Adrenal gland (tissue), 12 donors: ENCODE data around the gene SERPING1. TPM values are rescaled to one million over a fixed set of nuclear protein-coding genes. Genes with fewer than 3 reads are reported as not detected.

ENCODE experiments used
- DNase-seq, 7 donors: peaks; one replicate each; pipeline ENCODE4 v3.0.0-alpha.2; 2019 to 2020
- H3K27ac ChIP-seq, 5 donors: fragments of 200-600 bp; sonication (generic) in 4 of 5; 1 replicate in 3 of 5; 2 replicates in 2 of 5; pipeline versions ENCODE4 v1.5.1 to v1.8.0; 2016 to 2020; ENCODE audit warnings: mild to moderate bottlenecking in 1 of 5
- H3K27me3 ChIP-seq: fragments of 200-600 bp; 2 replicates; pipeline ENCODE4 v1.8.0; 2021
- H3K36me3 ChIP-seq, 2 donors: fragments of 200-600 bp; replicated peaks in 1 of 2; 1 replicate in 1 of 2; 2 replicates in 1 of 2; pipeline versions ENCODE4 v1.5.1 to v1.8.0; 2018 to 2022
- H3K4me1 ChIP-seq, 2 donors: fragments of 200-600 bp; replicated peaks in 1 of 2; 1 replicate in 1 of 2; 2 replicates in 1 of 2; pipeline versions ENCODE4 v1.5.1 to v1.8.0; 2018 to 2021
- H3K4me3 ChIP-seq, 4 donors: fragments of 200-600 bp; sonication (generic) in 3 of 4; one replicate each; pipeline ENCODE4 v1.5.1; 2016 to 2018
- H3K9me3 ChIP-seq, 3 donors: fragments of 200-600 bp; sonication (generic) in 1 of 3; replicated peaks in 1 of 3; 1 replicate in 2 of 3; 2 replicates in 1 of 3; pipeline versions ENCODE4 v1.5.1 to v1.8.0; 2016 to 2021
- POLR2A ChIP-seq, 2 donors: fragments of 450-650 bp; IDR thresholded peaks; one replicate each; pipeline ENCODE4 v1.6.1; 2017; ENCODE audit warnings: antibody characterized with exemption in 2 of 2, mild to moderate bottlenecking in 2 of 2, moderate library complexity in 1 of 2
- WGBS, 4 donors: extraction: QIAGEN DNeasy Blood & Tissue Kit in 2 of 4; methylation state at CpG; one replicate each; pipeline versions ENCODE4 v1.1.5 to v1.1.7; 2013 to 2017; 5-methylcytosine and 5-hydroxymethylcytosine counted together
- intact Hi-C, 2 donors: fragments of 100-400 bp; cut with DNase I; formaldehyde crosslinking; loops; one replicate each; pipeline versions ENCODE4 v1.14.1 to v1.15.0; 2022 to 2023
- polyA plus RNA-seq, 3 donors: library from polyadenylated mRNA; stranded (reverse); fragments of 200-250 nt in 2 of 3; fragments of 350-450 nt in 1 of 3; fragmentation: Illumina TruSeq in 1 of 3; extraction: RNeasy Lipid Tissue Mini Kit (QIAGEN cat#74804) in 1 of 3; gene quantifications; one replicate each; pipeline ENCODE4 v1.2.3, GENCODE V29; 2013 to 2014
- total RNA-seq, 9 donors: library from RNA; depleted of rRNA in 4 of 9; stranded (reverse); fragments of >200 nt in 4 of 9; fragments of 120-200 nt in 1 of 9; fragmentation: NEBNext Ultra II Directional in 1 of 9; extraction: Animal tissue kit (Norgen Biotek cat#: 25700) in 1 of 9; gene quantifications; one replicate each; pipeline versions ENCODE4 v1.1.0 to v1.2.4, GENCODE V29; 2013 to 2023
- TF ChIP-seq, protein P1 (sequence below), 6 experiments: fragments of 450-650 bp in 4 of 6; fragments of 200-600 bp in 2 of 6; sonication (generic) in 1 of 6; IDR thresholded peaks; 1 replicate in 5 of 6; 2 replicates in 1 of 6; pipeline versions ENCODE4 v1.5.1 to v1.8.0; 2016 to 2021; ENCODE audit warnings: antibody characterized with exemption in 6 of 6, mild to moderate bottlenecking in 2 of 6, moderate library complexity in 1 of 6
- donor health status: healthy with polysubstance abuse.
- donor health status: Bipolar disorder and iron deficiency.
- donor health status: DM: yes; HTN: yes; CAD: no.
- donor health status: DM: no; HTN: no; CAD: no.
- donor health status: DM: no; HTN: no; CAD: no.
- donor health status: DM: yes; HTN: yes; CAD: no.

The SERPING1 gene
- total and polyA plus RNA-seq, 12 donors, result 7.0 to 423 (median 163) TPM

DNA sequence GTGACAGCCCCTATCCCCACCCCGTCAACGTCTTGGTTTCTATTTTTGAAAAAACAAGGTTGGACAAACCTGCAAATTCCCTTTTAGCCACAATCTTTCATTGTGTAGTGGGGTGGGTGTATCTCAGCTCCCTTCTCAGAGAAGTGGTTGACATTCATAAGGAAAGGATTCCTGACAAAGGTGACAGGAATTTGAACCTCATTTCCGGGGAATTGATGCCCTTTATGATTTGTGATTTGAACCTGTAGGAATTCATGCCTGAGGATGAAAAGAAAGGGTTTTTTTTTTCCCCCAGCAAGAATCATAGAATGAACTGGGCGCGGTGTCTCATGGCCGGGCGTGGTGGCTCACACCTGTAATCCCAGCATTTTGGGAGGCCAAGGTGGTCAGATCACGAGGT is 37.8 kb downstream of the SERPING1 start:
- no peaks in the 10 kb centered on the region for H3K9me3 ChIP-seq
- H3K36me3 ChIP-seq, result no peaks in the 10 kb centered on the region
- peaks cover 0 to 4% of the 10 kb centered on the region in 2 donors for H3K4me1 ChIP-seq
- DNase-seq, result no peak
- no peaks in the 10 kb centered on the region for H3K27me3 ChIP-seq
- H3K4me3 ChIP-seq, result no peak overlapping the region
- no peak overlapping the region for H3K27ac ChIP-seq
- WGBS, 4 donors, result 75 to 86% (median 80%) methylated on average over 8 of the region's 8 CpGs
- no peak for TF ChIP-seq POLR2A (IDR thresholded peaks at IDR 0.05)
- TF ChIP-seq, protein P1, sequence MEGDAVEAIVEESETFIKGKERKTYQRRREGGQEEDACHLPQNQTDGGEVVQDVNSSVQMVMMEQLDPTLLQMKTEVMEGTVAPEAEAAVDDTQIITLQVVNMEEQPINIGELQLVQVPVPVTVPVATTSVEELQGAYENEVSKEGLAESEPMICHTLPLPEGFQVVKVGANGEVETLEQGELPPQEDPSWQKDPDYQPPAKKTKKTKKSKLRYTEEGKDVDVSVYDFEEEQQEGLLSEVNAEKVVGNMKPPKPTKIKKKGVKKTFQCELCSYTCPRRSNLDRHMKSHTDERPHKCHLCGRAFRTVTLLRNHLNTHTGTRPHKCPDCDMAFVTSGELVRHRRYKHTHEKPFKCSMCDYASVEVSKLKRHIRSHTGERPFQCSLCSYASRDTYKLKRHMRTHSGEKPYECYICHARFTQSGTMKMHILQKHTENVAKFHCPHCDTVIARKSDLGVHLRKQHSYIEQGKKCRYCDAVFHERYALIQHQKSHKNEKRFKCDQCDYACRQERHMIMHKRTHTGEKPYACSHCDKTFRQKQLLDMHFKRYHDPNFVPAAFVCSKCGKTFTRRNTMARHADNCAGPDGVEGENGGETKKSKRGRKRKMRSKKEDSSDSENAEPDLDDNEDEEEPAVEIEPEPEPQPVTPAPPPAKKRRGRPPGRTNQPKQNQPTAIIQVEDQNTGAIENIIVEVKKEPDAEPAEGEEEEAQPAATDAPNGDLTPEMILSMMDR (IDR thresholded peaks at IDR 0.05), result no peak
- intact Hi-C loops, result no loop called here

DNA sequence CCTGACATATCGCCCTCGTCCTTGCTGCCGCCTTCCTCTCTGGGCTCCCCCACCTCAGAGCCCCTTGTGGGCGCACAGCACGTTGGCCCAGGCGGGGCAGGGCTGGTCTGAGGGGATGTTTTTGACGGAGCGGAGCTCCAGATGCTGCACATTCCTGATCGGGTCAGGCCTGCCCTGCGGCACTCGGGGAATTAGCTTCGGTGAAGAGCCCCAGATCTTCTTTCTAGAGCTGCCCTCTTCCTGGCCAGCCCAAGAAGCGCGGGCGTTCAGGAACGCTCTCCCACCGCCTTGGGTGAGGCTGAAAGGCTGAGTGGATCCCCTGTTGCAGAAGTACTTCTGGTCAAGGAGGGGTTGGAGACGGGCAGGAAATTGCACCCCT is 40.1 kb downstream of the SERPING1 start:
- 9 to 24% (median 18%) methylated on average over 11 to 18 of the region's 18 CpGs for WGBS, 4 donors
- H3K4me3 ChIP-seq, result peak overlapping the region in 2 of 4 donors; percentile 75 to 80
- TF ChIP-seq, protein P1 (IDR thresholded peaks at IDR 0.05), result no peak
- TF ChIP-seq POLR2A (IDR thresholded peaks at IDR 0.05), result no peak
- no peaks in the 10 kb centered on the region for H3K27me3 ChIP-seq
- H3K36me3 ChIP-seq, result no peaks in the 10 kb centered on the region
- DNase-seq, result no peak
- no peaks in the 10 kb centered on the region for H3K9me3 ChIP-seq
- H3K27ac ChIP-seq, result peak overlapping the region in 1 of 5 donors; percentile 85
- intact Hi-C loops, result no loop called here
- H3K4me1 ChIP-seq, result peaks cover 0 to 4% of the 10 kb centered on the region in 2 donors

DNA sequence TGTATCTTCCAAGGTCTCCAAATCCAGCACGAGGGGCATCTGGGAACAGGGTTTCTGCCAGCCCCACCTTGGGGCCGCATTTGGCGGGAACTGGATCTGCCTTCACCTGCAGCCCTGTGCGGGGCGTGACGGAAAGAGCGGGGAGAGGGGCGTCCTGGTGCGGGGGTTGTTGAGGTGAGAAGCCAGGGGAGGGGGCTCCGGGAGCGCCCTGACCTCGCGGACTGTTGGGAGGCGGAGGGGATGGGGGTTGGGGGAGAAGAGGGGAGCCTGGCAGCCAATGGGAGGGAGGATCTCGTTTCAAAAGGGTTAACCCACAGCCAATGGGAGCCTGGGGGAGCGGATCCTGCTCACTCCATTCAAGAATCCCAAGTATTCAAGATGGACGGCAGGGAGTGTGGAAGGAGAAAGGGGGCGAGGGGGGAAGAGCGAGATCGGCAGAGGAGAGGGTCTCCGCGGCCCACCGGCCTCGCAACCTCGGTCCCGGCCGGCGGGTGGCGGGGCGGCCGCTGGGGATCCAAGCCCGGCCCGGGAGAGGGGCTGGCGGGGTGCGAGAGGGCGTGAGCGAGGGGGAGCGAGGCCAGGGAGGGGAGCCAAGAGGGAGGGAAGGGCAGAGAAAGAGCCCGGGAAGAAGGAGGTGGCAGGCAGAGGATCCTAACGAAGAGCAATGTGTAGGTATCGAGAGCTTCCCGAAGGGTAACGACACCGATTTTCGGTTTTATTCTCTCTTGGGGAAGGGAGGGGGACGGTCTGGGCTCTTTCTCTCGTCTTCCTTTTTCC is 40.7 kb downstream of the SERPING1 start:
- Histone ChIP-seq H3K4me1 (peaks cover 0 to 4% of the 10 kb centered on the region in 2 donors), H3K36me3 (no peaks in the 10 kb centered on the region), H3K9me3 (no peaks in the 10 kb centered on the region), H3K27me3 (no peaks in the 10 kb centered on the region), H3K27ac (peak overlapping the region in 3 of 5 donors; percentile 36 to 85 (median 68)), H3K4me3 (peak overlapping the region; percentile 18 to 85 (median 78))
- WGBS, 4 donors, result 1 to 2% (median 1%) methylated on average over 37 to 47 of the region's 47 CpGs
- TF ChIP-seq, protein P1 (IDR thresholded peaks at IDR 0.05), result no peak
- TF ChIP-seq POLR2A (IDR thresholded peaks at IDR 0.05), result no peak
- peak in 6 of 7 donors; percentile 67 to 82 (median 72) for DNase-seq
- intact Hi-C loops, result no loop called here

DNA sequence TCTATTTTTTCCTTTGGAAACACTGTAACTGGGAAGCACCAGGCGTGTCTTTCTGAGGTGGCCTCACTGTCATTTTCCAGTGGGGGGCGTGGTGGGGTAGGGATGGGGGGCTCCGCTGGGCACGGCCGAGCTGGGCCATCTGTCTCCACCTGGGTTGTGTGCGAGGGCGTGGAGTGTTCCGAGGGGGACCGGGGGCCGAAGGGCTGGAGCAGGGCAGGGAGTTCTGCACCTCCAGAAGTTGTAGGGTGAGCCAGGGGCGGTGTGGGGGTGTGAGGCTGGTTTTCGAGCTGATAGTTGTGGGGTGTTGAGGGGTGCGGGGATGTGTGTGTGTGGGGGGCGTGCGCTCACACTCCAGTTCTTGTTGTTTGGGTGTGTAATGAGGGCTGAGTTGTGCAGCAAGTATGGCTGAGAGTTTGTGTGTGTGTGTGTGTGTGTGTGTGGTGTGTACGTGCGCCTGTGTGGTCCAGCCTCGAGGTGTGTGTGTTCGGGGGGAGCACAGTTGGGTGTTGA is 41.4 kb downstream of the SERPING1 start:
- peak overlapping the region in 2 of 5 donors; percentile 68 to 73 for H3K27ac ChIP-seq
- no peaks in the 10 kb centered on the region for H3K9me3 ChIP-seq
- no peak for DNase-seq
- peaks cover 0 to 4% of the 10 kb centered on the region in 2 donors for H3K4me1 ChIP-seq
- H3K27me3 ChIP-seq, result no peaks in the 10 kb centered on the region
- H3K4me3 ChIP-seq, result peak overlapping the region; percentile 18 to 85 (median 78)
- no peak for TF ChIP-seq POLR2A (IDR thresholded peaks at IDR 0.05)
- TF ChIP-seq, protein P1 (IDR thresholded peaks at IDR 0.05), result no peak
- H3K36me3 ChIP-seq, result no peaks in the 10 kb centered on the region
- intact Hi-C loops, result no loop called here
- WGBS, 4 donors, result 0 to 2% (median 1%) methylated on average over 9 to 19 of the region's 19 CpGs
